Stimulated activated effector memory CD8-positive, alpha-beta T cell treated with anti-CD3 and anti-CD28 coated beads, Interleukin-12 subunit alpha, Interleukin-12 subunit beta, amount 100 ng/mL, for 72 hours (primary cell): Measurements from ENCODE around the gene WDTC1.
A peak's percentile ranks its signal among the peaks of the same experiment; 100 is the strongest.

ENCODE experiments used
- ATAC-seq: fragments of 150-1000 bp; cut with Tn5 transposase; 2 replicates; pipeline ENCODE4 v1.10.0; 2021
- DNase-seq, 2 donors: peaks; one replicate each; pipeline ENCODE4 v3.0.0; 2021 to 2022; ENCODE audit warnings: low spot score in 2 of 2
- H3K27ac Mint-ChIP-seq: one replicate; pipeline ENCODE4 v1.8.0; 2022; ENCODE audit warnings: mild to moderate bottlenecking, mixed read lengths
- H3K36me3 Mint-ChIP-seq: one replicate; pipeline ENCODE4 v1.8.0; 2022; ENCODE audit warnings: mild to moderate bottlenecking, mixed read lengths
- H3K4me1 Mint-ChIP-seq: one replicate; pipeline ENCODE4 v1.8.0; 2022; ENCODE audit warnings: mixed read lengths
- H3K4me3 Mint-ChIP-seq: one replicate; pipeline ENCODE4 v1.8.0; 2022; ENCODE audit warnings: mild to moderate bottlenecking, mixed read lengths
- H3K9me3 Mint-ChIP-seq: one replicate; pipeline ENCODE4 v1.8.0; 2022; ENCODE audit warnings: mixed read lengths

Gene WDTC1

DNA sequence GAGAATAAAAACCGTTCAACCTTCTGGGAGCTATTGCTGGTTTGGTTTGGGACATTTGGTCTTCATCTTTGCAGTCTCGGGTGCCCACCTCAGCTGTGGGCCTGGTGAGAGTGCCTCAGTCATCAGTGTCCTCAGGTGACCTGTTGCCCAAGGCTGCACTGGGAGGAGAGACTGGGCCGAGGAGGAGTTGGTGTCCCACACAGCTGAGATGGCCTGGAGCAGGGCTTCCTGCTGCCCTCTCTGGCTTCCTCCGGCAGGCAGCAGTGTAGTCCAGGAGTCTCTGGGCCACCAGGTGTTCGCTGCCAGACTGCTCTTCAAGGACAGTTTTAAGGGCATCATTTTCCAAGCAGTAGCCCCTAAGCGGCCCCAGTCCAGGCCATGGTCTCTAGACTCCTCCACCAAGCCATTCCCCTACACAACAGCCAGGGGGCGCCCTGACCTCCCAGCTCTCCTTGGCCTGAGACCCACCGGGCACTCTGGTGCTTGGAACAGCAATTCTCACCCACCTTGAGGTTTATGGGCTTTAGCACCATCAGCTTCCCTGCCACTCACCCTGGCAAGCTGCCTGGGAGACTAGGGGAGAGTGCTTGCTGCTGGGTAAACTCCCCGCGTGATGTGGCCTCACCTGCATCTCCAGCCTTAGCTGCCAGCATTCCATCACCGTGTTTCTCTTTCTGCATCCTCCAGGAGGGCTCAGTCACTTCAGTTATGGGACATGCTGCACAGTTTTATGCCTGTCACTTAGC lies 98.3 kb downstream of the WDTC1 start:
- H3K36me3 Mint-ChIP-seq: peaks cover 82% of the 10 kb centered on the region
- H3K4me3 Mint-ChIP-seq: no peak overlapping the region
- peaks cover 45% of the 10 kb centered on the region for H3K4me1 Mint-ChIP-seq
- ATAC-seq (peak; percentile 84), DNase-seq (peak; percentile 53 to 75)
- H3K27ac Mint-ChIP-seq: peak overlapping the region; percentile 88
- no peaks in the 10 kb centered on the region for H3K9me3 Mint-ChIP-seq

DNA sequence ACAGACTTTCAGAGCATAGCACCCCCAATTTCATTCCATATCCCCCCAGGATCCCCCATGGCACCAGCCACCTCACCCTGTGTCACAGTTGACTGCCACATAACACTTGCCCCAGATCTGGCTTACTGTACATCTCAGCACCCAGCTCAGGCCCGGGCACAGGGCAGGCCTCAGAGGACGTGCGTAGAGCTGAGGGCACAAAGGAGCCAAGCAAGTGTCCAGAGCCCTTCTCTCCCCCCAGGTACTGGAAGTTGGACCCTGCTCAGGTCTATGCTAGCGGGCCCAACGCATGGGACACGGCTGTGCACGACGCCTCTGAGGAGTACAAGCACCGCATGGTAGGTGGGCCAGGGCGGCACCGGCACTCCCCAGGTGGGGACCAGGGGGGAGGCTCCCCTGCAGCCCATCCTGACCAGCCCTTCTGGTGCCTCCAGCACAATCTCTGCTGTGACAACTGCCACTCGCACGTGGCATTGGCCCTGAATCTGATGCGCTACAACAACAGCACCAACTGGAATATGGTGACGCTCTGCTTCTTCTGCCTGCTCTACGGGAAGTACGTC lies 99.4 kb downstream of the WDTC1 start:
- H3K4me1 Mint-ChIP-seq: peaks cover 38% of the 10 kb centered on the region
- ATAC-seq (no peak), DNase-seq (no peak)
- H3K9me3 Mint-ChIP-seq: no peaks in the 10 kb centered on the region
- peak overlapping the region; percentile 88 for H3K27ac Mint-ChIP-seq
- no peak overlapping the region for H3K4me3 Mint-ChIP-seq
- peaks cover 89% of the 10 kb centered on the region for H3K36me3 Mint-ChIP-seq

DNA sequence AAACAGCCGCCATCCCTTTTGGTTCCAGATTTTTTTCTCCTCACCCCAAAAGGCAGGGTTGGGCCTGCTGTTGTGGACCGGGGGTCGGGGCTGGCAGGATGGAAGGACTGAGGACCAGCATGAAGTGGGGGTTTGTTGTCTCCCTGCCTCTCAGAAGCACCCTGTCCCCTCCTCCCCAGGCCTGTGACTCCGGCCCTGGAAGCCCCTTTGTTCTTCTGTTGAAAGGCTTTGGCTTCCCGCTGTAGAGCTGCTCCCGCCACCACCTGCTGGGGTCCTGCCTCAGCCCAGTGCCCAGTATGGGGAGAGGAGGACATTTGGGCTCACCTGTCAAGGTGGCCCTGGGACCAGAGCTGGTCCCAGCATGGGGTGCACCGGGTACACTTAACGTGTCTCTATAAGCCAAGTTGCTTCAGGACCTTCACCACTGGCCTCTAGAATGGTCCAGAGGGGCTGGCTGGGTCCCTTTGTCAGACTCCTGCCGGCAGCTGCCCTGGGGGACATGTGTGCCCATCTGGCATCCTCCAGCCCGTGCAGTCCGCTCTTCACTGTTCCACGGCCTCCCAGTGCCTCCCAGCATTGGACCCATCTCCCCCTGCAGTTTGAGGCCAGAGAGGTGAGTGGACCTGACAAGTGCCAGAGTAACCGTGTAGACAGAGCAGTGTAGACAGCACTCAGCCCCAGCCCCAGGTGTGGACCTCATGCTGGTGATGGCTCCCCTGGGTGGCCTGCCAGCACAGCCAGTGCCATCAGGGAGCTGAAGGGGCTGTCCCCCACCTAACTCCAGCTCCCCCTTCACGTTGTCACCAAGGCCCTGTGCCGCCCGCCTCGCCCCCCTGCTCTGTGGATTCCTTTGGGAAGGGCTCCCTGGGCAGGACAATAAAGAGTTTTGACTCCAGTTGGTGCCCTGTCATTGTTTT lies 101.3 kb downstream of the WDTC1 start:
- ATAC-seq: no peak
- H3K36me3 Mint-ChIP-seq: peaks cover 79% of the 10 kb centered on the region
- no peak overlapping the region for H3K4me3 Mint-ChIP-seq
- H3K27ac Mint-ChIP-seq: peak overlapping the region; percentile 82
- DNase-seq: no peak
- H3K9me3 Mint-ChIP-seq: no peaks in the 10 kb centered on the region
- peaks cover 48% of the 10 kb centered on the region for H3K4me1 Mint-ChIP-seq

GRCh38 chr1:27336756-27337155 lies 102.3 kb downstream of the WDTC1 start:
- Mint-ChIP-seq H3K9me3 (no peaks in the 10 kb centered on the region), H3K36me3 (peaks cover 69% of the 10 kb centered on the region), H3K4me1 (peaks cover 51% of the 10 kb centered on the region), H3K27ac (peak overlapping the region; percentile 82), H3K4me3 (no peak overlapping the region)
- DNase-seq (no peak), ATAC-seq (no peak)

DNA sequence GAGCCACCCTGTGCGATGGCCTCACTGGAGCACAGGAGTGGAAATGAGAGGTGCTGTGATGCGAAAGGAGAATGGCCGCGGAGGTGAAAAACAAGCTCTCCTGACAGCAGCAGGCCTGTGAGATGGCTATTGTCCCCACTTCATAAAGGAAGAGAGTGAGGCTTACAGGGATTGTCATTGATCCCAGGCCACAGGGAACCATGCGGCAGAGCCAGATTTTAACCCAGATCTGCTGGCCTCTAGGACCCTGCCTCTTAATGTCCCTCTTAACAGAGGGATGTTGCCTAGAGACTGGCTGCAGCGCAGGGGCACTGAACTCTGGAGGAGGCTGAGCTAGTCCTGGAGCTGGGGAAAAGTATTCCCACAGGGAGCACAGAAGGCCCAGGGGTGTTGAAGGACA lies 104.3 kb downstream of the WDTC1 start:
- Mint-ChIP-seq H3K4me3 (peak overlapping the region; percentile 92), H3K4me1 (peaks cover 51% of the 10 kb centered on the region), H3K36me3 (peaks cover 67% of the 10 kb centered on the region), H3K27ac (peak overlapping the region; percentile 79), H3K9me3 (no peaks in the 10 kb centered on the region)
- ATAC-seq (no peak), DNase-seq (no peak)

- no peak for ATAC-seq
- no peak for DNase-seq
- no peaks in the 10 kb centered on the region for H3K9me3 Mint-ChIP-seq
- H3K4me1 Mint-ChIP-seq: peaks cover 54% of the 10 kb centered on the region
- H3K36me3 Mint-ChIP-seq: peaks cover 63% of the 10 kb centered on the region
- H3K27ac Mint-ChIP-seq: peak overlapping the region; percentile 79
- H3K4me3 Mint-ChIP-seq: peak overlapping the region; percentile 92
These were observed 104.8 kb downstream of the WDTC1 start for GRCh38 chr1:27339213-27339612.

GRCh38 chr1:27341525-27342252 lies 107.3 kb downstream of the WDTC1 start, which contains the start of gene SYTL1:
TSS of gene SYTL1 (plus strand) at chr1:27342022. CDS start at chr1:27345335, 3,313 bp downstream.
- Mint-ChIP-seq H3K9me3 (no peaks in the 10 kb centered on the region), H3K27ac (peak within 1 kb of the TSS; percentile 95), H3K4me1 (peaks cover 71% of the 10 kb centered on the region), H3K4me3 (peak within 1 kb of the TSS; percentile 92), H3K36me3 (peaks cover 53% of the 10 kb centered on the region)
- DNase-seq: peak; percentile 48 to 83
- peak; percentile 75 for ATAC-seq

DNA sequence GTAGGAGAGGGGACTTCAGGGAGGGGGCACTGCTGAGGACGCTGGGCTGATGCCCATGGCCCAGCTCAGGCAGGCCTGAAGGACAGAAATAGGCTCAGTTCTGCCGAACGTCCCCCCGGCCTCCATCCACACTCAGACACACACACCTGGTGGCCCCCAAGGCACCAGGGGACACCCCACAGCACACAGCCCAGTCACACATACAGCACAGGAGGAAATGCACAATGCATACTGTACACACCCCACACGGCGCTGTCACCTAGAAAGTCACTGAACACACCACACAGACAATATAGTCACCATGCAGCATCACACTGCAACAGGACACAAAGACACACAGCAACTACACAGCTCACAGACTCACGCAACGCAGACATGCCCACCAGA lies 108.0 kb downstream of the WDTC1 start:
- H3K4me1 Mint-ChIP-seq: peaks cover 77% of the 10 kb centered on the region
- DNase-seq (no peak), ATAC-seq (peak; percentile 78)
- H3K27ac Mint-ChIP-seq: peak overlapping the region; percentile 95
- H3K4me3 Mint-ChIP-seq: peak overlapping the region; percentile 92
- H3K9me3 Mint-ChIP-seq: no peaks in the 10 kb centered on the region
- H3K36me3 Mint-ChIP-seq: peaks cover 47% of the 10 kb centered on the region

DNA sequence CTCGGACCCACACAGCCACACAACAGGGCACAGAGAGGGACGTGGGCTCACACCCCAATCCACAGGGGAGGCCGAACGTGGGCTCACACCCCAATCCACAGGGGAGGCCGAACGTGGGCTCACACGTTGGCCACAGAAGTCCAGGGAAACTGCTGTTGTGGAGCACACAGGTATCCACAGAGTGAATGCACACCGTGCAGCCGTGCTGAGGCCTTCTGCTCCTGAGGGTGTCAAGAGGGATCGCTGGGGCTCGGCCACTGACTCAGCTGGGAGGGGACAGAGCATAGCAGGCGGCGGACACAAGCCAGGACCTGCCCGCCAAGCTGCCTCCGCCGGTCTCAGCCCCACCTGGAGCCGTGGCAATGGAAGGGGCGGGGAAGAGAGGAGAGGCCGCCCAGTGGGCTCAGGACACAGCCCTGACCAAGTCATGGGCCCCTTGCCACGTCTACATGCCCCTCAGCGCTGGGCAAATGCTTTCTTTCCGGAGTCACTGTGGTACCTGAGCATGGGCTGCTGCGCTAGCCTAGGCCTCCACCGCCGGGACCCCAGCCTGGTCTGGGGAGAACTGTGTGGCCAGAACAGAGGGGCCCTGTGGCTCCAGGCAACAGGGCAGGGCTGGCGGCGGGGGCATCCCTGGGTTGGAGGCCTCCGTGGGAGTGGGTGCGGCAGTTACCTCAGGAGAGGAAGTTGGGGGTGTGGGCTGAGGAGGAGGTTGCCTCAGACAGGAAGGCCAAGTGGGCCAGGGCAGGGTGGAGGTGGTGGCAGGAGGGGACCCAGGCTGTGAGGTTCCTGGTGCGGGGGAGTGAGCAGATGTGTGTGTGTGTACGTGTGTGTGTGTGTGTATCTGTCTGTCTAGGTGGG lies 108.6 kb downstream of the WDTC1 start:
- Mint-ChIP-seq H3K36me3 (peaks cover 46% of the 10 kb centered on the region), H3K4me3 (peak overlapping the region; percentile 92), H3K4me1 (peaks cover 82% of the 10 kb centered on the region), H3K27ac (peak overlapping the region; percentile 95), H3K9me3 (no peaks in the 10 kb centered on the region)
- DNase-seq: peak; percentile 42 to 82
- ATAC-seq: peak; percentile 71

DNA sequence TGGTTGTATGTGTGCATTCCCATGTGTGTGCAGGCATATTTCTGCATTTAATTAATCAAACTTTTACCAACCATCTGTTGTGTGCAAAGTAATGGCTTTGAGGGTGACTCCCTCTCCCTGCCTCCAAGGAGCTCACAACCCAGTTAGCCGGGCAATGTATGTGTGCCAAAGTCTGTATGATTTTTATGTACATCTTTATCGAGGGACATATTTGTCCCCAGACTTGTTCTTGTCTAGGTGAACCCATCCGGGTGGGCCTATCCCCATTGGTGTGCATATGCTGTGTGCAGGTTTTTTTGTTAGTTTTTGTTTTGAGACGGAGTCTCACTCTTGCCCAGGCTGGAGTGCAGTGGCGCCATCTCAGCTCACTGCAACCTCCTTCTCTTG lies 109.2 kb downstream of the WDTC1 start:
- Mint-ChIP-seq H3K27ac (peak overlapping the region; percentile 95), H3K36me3 (peaks cover 42% of the 10 kb centered on the region), H3K4me1 (peaks cover 81% of the 10 kb centered on the region), H3K9me3 (no peaks in the 10 kb centered on the region), H3K4me3 (peak overlapping the region; percentile 92)
- DNase-seq: no peak
- no peak for ATAC-seq

DNA sequence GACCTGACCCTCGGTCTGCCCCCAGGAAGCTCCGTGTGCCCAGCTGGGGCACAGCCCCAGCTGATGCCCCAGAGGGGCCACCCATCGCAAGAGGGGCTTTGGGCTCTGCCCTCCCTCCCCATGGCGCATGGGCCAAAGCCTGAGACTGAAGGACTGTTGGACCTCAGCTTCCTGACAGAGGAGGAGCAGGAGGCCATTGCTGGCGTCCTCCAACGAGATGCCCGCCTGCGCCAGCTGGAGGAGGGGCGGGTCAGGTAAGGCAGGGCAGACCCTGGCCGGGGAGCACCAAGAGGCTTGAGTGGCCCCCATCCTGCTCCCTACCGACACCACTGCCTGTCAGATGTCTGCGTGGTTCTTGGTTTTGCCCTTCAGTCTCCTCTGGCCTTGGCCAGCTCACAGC lies 110.8 kb downstream of the WDTC1 start:
- peak overlapping the region; percentile 26 for H3K27ac Mint-ChIP-seq
- H3K36me3 Mint-ChIP-seq: peaks cover 45% of the 10 kb centered on the region
- no peaks in the 10 kb centered on the region for H3K9me3 Mint-ChIP-seq
- DNase-seq (no peak), ATAC-seq (no peak)
- H3K4me3 Mint-ChIP-seq: peak overlapping the region; percentile 15
- H3K4me1 Mint-ChIP-seq: peaks cover 71% of the 10 kb centered on the region

DNA sequence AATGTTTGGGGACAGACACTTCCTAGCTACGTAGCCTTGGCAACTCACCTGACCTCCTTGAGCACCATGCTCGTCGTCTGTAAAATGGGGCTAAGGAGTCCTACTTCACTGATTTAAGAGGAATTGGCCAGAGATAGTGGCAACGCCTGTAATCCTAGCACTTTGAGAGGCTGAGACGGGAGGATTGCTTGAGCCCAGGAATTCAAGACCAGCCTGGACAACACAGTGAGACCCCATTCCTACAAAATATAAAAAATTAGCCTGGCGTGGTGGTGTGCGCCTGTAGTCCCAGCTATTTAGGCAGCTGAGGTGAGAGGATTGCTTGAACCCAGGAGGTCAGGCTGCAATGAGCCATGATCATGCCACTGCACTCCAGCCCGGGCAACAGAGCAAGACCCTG lies 111.9 kb downstream of the WDTC1 start:
- peaks cover 53% of the 10 kb centered on the region for H3K36me3 Mint-ChIP-seq
- peak overlapping the region; percentile 86 for H3K27ac Mint-ChIP-seq
- H3K4me3 Mint-ChIP-seq: peak overlapping the region; percentile 7
- DNase-seq (no peak), ATAC-seq (no peak)
- H3K9me3 Mint-ChIP-seq: no peaks in the 10 kb centered on the region
- H3K4me1 Mint-ChIP-seq: peaks cover 60% of the 10 kb centered on the region

DNA sequence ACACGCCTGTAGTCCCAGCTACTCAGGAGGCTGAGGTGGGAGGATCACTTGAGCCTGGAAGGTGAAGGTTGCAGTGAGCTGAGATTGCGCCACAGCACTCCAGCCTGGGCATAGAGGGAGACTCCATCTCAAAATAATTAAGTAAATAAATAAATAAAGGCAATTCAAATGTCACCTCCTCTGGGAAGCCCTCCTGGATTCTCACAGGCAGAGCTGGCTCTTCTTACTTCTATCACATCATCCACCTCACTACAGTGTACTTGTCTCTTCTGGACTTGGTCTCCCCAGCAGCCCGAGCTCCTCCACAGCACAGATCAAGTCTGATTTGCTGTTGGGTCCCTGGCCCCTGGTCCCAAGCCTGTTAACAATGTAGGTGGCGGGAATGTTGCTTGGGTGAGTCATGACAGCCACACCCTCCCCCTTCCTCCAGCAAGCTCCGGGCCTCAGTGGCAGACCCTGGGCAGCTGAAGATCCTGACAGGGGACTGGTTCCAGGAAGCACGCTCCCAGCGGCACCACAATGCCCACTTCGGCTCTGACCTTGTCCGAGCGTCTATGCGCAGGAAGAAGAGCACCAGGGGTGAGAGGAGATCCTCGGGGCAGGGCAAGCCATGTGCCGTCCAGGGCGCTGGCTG lies 112.7 kb downstream of the WDTC1 start:
- Mint-ChIP-seq H3K36me3 (peaks cover 60% of the 10 kb centered on the region), H3K4me3 (no peak overlapping the region), H3K4me1 (peaks cover 52% of the 10 kb centered on the region), H3K27ac (peak overlapping the region; percentile 68), H3K9me3 (no peaks in the 10 kb centered on the region)
- DNase-seq: no peak
- ATAC-seq: no peak
